ENCODE results near the gene CTIF.

Gene CTIF

DNA sequence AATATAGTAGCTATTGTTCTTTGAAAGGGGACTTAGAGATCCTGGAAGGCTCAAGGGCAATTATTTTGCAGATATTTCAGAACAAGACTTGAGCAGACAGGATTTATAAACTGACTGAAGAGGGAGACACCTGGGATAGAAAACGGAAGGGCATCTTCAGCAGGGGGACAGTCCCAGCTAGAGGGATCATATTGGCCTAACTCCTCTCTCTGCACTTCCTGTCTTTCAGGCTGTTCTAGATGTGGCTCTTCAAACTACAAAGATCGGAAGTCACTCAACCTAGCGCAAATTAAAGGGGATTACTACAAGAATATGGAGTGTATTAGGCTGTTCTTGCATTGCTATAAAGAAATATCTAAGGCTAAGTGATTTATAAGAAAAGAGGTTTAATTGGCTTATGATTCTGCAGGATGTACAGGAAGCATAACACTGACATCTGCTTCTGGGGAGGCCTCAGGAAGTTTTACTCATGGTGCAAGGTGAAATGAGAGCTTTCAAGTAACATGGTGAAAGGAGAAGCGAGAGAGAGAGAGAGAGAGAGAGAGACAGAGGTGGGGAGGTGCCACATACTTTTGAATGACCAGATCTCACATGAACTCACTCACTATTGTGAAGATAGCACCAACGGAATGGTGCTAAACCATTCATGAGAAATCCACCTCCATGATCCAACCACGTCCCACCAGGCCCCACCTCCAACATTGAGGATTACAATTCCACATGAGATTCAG lies 5.3 kb upstream of the CTIF start:
- DNase-seq (ENCODE audit: low read depth in 2 of 2, low spot score in 1 of 2), result no peak

DNA sequence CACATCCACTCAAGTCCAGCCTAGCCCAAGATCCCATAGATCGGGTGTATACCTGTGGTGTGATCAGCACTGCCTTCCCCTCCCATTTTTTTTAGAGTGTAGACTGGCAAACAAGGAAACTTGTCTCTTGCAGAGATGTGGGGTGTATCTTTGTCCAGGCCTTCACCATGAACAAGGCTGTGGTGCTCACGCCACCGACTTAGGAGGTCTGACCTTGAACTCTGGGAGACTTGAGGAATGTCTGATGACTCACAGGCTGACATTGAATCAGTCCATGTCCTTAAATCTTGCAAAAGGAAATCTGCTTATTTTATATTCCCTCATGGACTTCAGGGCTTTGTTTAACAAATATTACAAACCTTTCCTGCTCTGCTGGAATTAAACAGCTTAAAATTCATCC lies 4.5 kb upstream of the CTIF start:
- DNase-seq (ENCODE audit: low read depth in 2 of 2, low spot score in 1 of 2), result no peak

- no peak for DNase-seq (ENCODE audit: low read depth in 2 of 2, low spot score in 1 of 2)
Measured at GRCh38 chr18:48535956-48536355, 2.9 kb upstream of the CTIF start.

GRCh38 chr18:48536516-48536915 lies 2.3 kb upstream of the CTIF start:
- no peak for DNase-seq (ENCODE audit: low read depth in 2 of 2, low spot score in 1 of 2)

- no peak for DNase-seq (ENCODE audit: low read depth in 2 of 2, low spot score in 1 of 2)
Measured at GRCh38 chr18:48539406-48540250, 797 bp downstream of the CTIF start.

DNA sequence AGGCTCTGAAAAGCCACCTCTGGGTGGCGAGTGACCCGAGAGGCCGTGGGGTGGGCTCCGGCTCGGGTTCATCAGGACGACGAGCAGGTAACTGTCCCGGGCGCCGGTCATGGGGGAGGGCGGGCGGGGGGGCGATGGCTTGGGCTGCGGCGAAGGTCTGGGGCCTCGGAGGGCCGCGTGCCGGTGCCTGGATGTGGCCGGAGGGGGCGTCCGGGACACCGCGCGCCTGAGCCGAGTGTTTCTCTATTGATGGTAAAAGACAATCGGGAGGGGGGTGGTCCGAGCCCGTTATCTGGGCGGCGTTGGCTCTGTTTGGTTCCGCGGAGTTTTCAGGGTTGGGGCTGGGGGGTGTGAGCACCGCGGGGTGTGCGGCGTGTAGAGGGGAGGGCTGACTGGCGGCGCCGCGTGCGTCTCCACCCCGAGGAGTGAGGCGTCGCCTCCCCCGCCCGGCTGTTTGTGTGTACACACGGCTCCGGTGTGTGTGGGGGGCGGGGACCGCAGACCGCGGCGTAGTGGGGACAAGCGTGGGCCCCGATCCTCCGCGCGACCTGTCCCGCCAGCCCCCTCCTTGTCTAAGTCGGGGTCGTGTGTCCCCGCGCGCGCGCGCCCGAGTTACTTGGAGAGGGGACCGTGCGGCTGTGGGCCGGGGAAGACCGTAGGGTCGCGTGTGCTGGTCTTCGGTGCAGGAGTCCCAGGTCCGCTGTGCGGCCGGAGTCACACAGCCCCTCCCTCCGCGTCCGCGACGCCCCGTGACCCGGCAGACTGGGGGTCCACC lies 1.6 kb downstream of the CTIF start:
- DNase-seq (ENCODE audit: low read depth in 2 of 2, low spot score in 1 of 2), result peak in 1 of 2 donors; percentile 46

- DNase-seq (ENCODE audit: low read depth in 2 of 2, low spot score in 1 of 2), result no peak
Measured at GRCh38 chr18:48541026-48541746, 2.4 kb downstream of the CTIF start.

GRCh38 chr18:48541747-48542400 lies 3.0 kb downstream of the CTIF start:
- DNase-seq (ENCODE audit: low read depth in 2 of 2, low spot score in 1 of 2), result no peak

DNA sequence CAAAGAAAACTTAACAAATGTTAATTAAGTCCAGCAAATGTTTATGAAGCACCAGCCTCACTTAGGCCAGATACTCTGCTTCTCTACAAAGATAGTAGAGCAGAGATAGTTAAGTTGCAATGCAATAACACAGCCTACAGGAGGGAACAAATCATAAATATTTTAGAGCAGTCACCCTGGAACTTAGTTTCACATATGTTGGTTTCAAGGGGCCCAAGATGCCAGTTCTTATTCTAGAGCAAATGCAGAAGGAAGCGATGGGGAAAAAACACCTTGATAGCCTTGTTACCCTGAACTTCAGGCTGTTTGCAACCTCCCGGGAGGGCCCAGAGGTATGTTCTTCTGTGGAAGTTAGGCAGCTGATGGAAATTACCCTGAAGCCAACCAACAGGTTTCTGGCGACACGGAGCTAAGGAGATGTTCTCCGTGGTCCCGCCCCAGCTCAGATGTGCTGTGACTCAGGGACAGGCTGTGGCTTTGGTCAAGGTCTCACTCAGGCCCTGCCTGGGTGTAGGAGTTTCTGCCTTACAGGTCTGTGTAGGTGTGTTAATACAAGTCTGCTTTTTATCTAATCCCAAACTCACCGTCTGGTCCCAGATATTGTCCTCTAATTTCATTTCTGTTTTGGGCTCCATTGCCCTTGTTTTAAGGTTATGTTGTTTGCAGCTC lies 3.8 kb downstream of the CTIF start:
- no peak for DNase-seq (ENCODE audit: low read depth in 2 of 2, low spot score in 1 of 2)

- DNase-seq (ENCODE audit: low read depth in 2 of 2, low spot score in 1 of 2), result no peak
Measured at GRCh38 chr18:48543228-48543627, 4.4 kb downstream of the CTIF start.

GRCh38 chr18:48544116-48544515 lies 5.3 kb downstream of the CTIF start:
- no peak for DNase-seq (ENCODE audit: low read depth in 2 of 2, low spot score in 1 of 2)

DNA sequence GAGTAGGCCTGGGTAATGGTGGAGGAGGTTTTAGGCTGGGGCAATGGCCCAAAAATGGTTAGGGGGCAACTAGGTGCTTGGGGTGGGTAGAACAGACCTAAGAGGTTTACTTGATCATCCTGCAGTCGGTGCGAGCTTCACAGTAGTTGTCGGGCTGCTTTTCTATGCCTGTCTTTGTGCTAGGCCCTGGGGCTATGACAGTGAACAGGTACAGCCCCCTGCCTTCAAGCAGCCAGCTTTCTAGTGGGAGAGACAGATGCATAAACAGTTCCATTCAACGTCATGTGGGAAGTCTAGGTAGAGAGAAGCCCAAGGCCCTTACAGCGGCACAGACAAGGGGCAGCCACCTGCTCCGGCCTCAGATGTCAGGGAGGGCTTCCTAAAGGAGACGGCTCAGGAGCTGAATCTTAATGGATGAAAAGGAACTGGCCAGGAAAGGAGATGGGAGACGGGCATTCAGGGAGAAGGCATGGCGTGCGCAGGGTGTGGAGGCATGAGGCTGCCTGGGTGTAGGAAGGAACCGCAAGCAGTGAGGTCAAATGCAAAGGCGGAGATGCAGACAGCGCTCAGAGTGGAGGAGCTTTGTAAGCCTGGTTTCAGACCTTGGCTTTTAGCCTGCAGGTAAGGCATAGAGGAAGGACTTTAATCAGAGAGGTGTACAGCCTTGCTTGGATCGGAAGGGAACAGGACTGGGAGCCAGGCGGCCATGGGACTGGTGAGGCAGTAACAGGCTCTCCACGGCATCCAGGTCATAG lies 6.0 kb downstream of the CTIF start:
- DNase-seq (ENCODE audit: low read depth in 2 of 2, low spot score in 1 of 2), result no peak

DNA sequence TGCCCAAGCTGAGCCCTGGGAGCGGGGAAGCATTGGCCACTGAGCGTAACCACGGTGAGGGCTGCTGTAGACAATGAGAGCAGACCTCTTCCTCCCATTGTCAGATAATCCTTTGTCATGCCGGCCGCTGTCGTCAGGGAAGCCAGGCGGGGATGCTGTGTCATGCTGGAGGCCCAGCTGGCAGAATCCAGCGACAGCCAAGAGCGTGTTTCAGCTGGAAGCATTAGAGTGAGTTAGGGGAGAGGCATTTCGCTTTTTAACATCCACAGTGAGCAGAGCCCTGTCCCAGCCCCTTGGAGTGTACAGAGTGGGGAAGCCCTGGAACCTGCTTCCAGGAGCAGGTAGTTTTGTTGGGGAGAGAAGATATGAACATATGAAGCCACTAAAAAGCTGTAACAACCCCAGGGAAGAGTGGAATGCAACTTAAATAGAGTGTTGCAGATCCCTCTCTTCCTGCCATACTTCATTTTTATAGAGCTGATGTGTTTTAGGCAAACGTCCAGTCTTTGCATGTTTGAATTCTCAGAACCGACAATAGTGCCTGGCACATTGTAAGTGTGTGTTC lies 7.0 kb downstream of the CTIF start:
- no peak for DNase-seq (ENCODE audit: low read depth in 2 of 2, low spot score in 1 of 2)

- no peak for DNase-seq (ENCODE audit: low read depth in 2 of 2, low spot score in 1 of 2)
Measured at GRCh38 chr18:48546396-48546795, 7.6 kb downstream of the CTIF start.

GRCh38 chr18:48547531-48547981 lies 8.7 kb downstream of the CTIF start:
- DNase-seq (ENCODE audit: low read depth in 2 of 2, low spot score in 1 of 2), result no peak

- no peak for DNase-seq (ENCODE audit: low read depth in 2 of 2, low spot score in 1 of 2)
Measured at GRCh38 chr18:48548011-48548771, 9.4 kb downstream of the CTIF start.

GRCh38 chr18:48548921-48549320 lies 10.1 kb downstream of the CTIF start:
- DNase-seq (ENCODE audit: low read depth in 2 of 2, low spot score in 1 of 2), result no peak

DNA sequence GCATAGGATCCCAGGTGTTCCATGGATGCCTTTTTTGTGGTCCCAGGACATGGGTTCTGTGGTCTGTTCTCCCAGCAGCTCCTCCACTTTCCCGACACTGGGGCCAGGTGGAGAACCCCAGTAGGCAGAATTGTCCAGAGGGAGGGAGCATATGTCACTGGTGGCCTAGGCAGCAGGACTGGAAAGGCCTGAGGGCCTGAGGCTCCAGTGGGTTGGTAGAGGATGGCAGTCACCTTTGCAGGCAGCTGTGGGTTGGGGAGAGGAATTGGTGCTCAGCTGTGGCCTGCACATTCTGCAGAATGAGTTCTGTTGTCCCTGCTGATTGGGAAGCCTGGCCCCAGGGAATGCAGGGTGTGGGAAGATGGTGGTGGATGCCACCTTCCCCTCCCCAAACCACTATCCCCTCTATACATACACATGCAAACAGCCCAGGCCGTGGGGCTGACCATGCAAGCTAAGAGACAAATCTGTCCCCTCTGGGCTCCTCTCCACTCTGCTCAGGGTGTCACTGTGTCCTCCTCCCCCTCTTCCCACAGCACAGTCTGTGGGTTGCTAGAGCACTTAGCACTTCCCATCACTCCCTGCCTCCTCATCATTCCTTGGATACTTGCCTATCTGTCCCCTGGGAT lies 11.4 kb downstream of the CTIF start:
- DNase-seq (ENCODE audit: low read depth in 2 of 2, low spot score in 1 of 2), result no peak
